Astrocyte (in vitro differentiated cells and primary cell): ENCODE results near the gene SOSTDC1. TPM values are rescaled to one million over a fixed set of nuclear protein-coding genes. Genes with fewer than 3 reads are reported as not detected.
"Not testable (repeated sequence)": the region's sequence is repeated elsewhere in the genome, so short reads cannot be mapped to it uniquely, and the experiment has no call there.

Experiments used
- DNase-seq: peaks from one replicate; pipeline ENCODE4 v3.0.0-alpha.2; 2010; ENCODE audit warnings: low read depth
- FAIRE-seq: peaks from 2 replicates; lab custom pipeline; 2011; peaks lifted over from hg19 to GRCh38; lab: Jason Lieb, UNC
- H2AFZ ChIP-seq: 2 replicates; pipeline ENCODE4 v1.6.0; 2012; ENCODE audit warnings: low read depth, low read length, inconsistent platforms
- H3K27ac ChIP-seq: 2 replicates; pipeline ENCODE4 v1.5.1; 2011; ENCODE audit warnings: low read depth, low read length, inconsistent platforms
- H3K27me3 ChIP-seq: 2 replicates; pipeline ENCODE4 v1.6.0; 2011; ENCODE audit warnings: low read length, inconsistent platforms; ENCODE audit not compliant: insufficient read depth
- H3K36me3 ChIP-seq: 2 replicates; pipeline ENCODE4 v1.5.1; 2011; ENCODE audit warnings: low read length, inconsistent platforms; ENCODE audit not compliant: insufficient read depth
- H3K4me1 ChIP-seq: 2 replicates; pipeline ENCODE4 v1.5.1; 2011; ENCODE audit warnings: low read length, inconsistent platforms; ENCODE audit not compliant: insufficient read depth
- H3K4me2 ChIP-seq: 2 replicates; pipeline ENCODE4 v1.6.0; 2012; ENCODE audit warnings: low read length, inconsistent platforms
- H3K4me3 ChIP-seq: 2 replicates; pipeline ENCODE4 v1.5.1; 2011; ENCODE audit warnings: low read depth, mild to moderate bottlenecking, low read length, inconsistent platforms; ENCODE audit not compliant: insufficient read depth
- H3K79me2 ChIP-seq: 2 replicates; pipeline ENCODE4 v1.6.0; 2012; ENCODE audit warnings: mild to moderate bottlenecking, low read length, inconsistent platforms; ENCODE audit not compliant: insufficient read depth
- H3K9ac ChIP-seq: 2 replicates; pipeline ENCODE4 v1.6.0; 2012; ENCODE audit warnings: mild to moderate bottlenecking, low read length, inconsistent platforms
- H3K9me3 ChIP-seq: 2 replicates; pipeline ENCODE4 v1.5.1; 2012; ENCODE audit warnings: low read depth, mild to moderate bottlenecking, low read length, inconsistent platforms; ENCODE audit not compliant: insufficient read depth
- H4K20me1 ChIP-seq: 2 replicates; pipeline ENCODE4 v1.6.0; 2012; ENCODE audit warnings: low read length, inconsistent platforms; ENCODE audit not compliant: insufficient read depth
- H3K27ac Mint-ChIP-seq: one replicate; pipeline ENCODE4 v1.8.0; 2021; ENCODE audit warnings: mild to moderate bottlenecking, mixed read lengths; ENCODE audit not compliant: unreplicated experiment
- H3K27me3 Mint-ChIP-seq: one replicate; pipeline ENCODE4 v1.8.0; 2021; ENCODE audit warnings: low read depth, mixed read lengths; ENCODE audit not compliant: unreplicated experiment
- H3K36me3 Mint-ChIP-seq: one replicate; pipeline ENCODE4 v1.8.0; 2021; ENCODE audit warnings: low read depth, mixed read lengths; ENCODE audit not compliant: unreplicated experiment
- H3K4me1 Mint-ChIP-seq: one replicate; pipeline ENCODE4 v1.8.0; 2021; ENCODE audit warnings: low read depth, mixed read lengths; ENCODE audit not compliant: unreplicated experiment
- H3K4me3 Mint-ChIP-seq: one replicate; pipeline ENCODE4 v1.8.0; 2021; ENCODE audit warnings: mild to moderate bottlenecking, moderate library complexity, mixed read lengths; ENCODE audit not compliant: unreplicated experiment
- H3K9me3 Mint-ChIP-seq: one replicate; pipeline ENCODE4 v1.8.0; 2021; ENCODE audit warnings: mild to moderate bottlenecking, mixed read lengths; ENCODE audit not compliant: unreplicated experiment
- CTCF ChIP-seq: IDR thresholded peaks from 2 replicates; pipeline ENCODE4 v1.5.1; 2011; ENCODE audit warnings: low read depth, mild to moderate bottlenecking, inconsistent platforms, low read length, moderate library complexity; ENCODE audit not compliant: insufficient read depth
- EZH2 ChIP-seq: IDR thresholded peaks from 2 replicates; pipeline ENCODE4 v1.6.1; 2012; ENCODE audit warnings: mild to moderate bottlenecking, low read length, inconsistent platforms; ENCODE audit not compliant: insufficient read depth
- total RNA-seq: library from RNA; stranded (reverse); gene quantifications from 2 replicates; pipeline ENCODE4 v1.2.1, GENCODE V29; 2021

The SOSTDC1 gene
- total RNA-seq, 1 donor from 2014 or later, result 0.23 TPM

- Histone ChIP-seq H4K20me1 (no peaks in the 10 kb centered on the region), H3K27ac (no peak overlapping the region), H3K79me2 (no peaks in the 10 kb centered on the region), H3K4me2 (no peak overlapping the region), H3K9me3 (no peaks in the 10 kb centered on the region), H3K27me3 (no peaks in the 10 kb centered on the region), H3K9ac (no peak overlapping the region), H2AFZ (no peak overlapping the region), H3K4me1 (no peaks in the 10 kb centered on the region), H3K36me3 (no peaks in the 10 kb centered on the region), H3K4me3 (no peak overlapping the region)
- no peak overlapping the region for H3K4me3 Mint-ChIP-seq
- H3K36me3 Mint-ChIP-seq, result no peaks in the 10 kb centered on the region
- H3K27ac Mint-ChIP-seq, result no peak overlapping the region
- peaks cover 1% of the 10 kb centered on the region for H3K9me3 Mint-ChIP-seq
- no peak for TF ChIP-seq CTCF
- TF ChIP-seq EZH2, result no peak
- H3K27me3 Mint-ChIP-seq, result no peaks in the 10 kb centered on the region
- H3K4me1 Mint-ChIP-seq, result no peaks in the 10 kb centered on the region
- FAIRE-seq, result no peak
- DNase-seq, result no peak
Observed at GRCh38 chr7:16512097-16512496, 46.6 kb upstream of the SOSTDC1 start.

GRCh38 chr7:16511314-16511713 is 45.8 kb upstream of the SOSTDC1 start:
- no peaks in the 10 kb centered on the region for H3K4me1 ChIP-seq
- no peak overlapping the region for H3K4me2 ChIP-seq
- Mint-ChIP-seq H3K4me3 (no peak overlapping the region), H3K4me1 (no peaks in the 10 kb centered on the region), H3K27me3 (no peaks in the 10 kb centered on the region), H3K9me3 (peaks cover 1% of the 10 kb centered on the region), H3K27ac (no peak overlapping the region), H3K36me3 (no peaks in the 10 kb centered on the region)
- no peaks in the 10 kb centered on the region for H3K9me3 ChIP-seq
- H3K9ac ChIP-seq, result no peak overlapping the region
- H4K20me1 ChIP-seq, result no peaks in the 10 kb centered on the region
- TF ChIP-seq EZH2 (no peak), CTCF (no peak)
- H2AFZ ChIP-seq, result no peak overlapping the region
- no peak overlapping the region for H3K4me3 ChIP-seq
- H3K79me2 ChIP-seq, result no peaks in the 10 kb centered on the region
- no peaks in the 10 kb centered on the region for H3K27me3 ChIP-seq
- no peak for DNase-seq
- H3K27ac ChIP-seq, result no peak overlapping the region
- FAIRE-seq, result no peak
- no peaks in the 10 kb centered on the region for H3K36me3 ChIP-seq

GRCh38 chr7:16509829-16510228 is 44.3 kb upstream of the SOSTDC1 start:
- no peak for TF ChIP-seq CTCF
- no peak for TF ChIP-seq EZH2
- Histone ChIP-seq H3K27me3 (no peaks in the 10 kb centered on the region), H3K4me1 (no peaks in the 10 kb centered on the region), H2AFZ (no peak overlapping the region), H3K79me2 (no peaks in the 10 kb centered on the region), H3K36me3 (no peaks in the 10 kb centered on the region), H3K4me2 (no peak overlapping the region), H3K27ac (no peak overlapping the region), H3K4me3 (no peak overlapping the region), H3K9ac (no peak overlapping the region), H4K20me1 (no peaks in the 10 kb centered on the region), H3K9me3 (no peaks in the 10 kb centered on the region)
- H3K36me3 Mint-ChIP-seq, result no peaks in the 10 kb centered on the region
- no peak for FAIRE-seq
- no peak overlapping the region for H3K4me3 Mint-ChIP-seq
- H3K27me3 Mint-ChIP-seq, result no peaks in the 10 kb centered on the region
- DNase-seq, result no peak
- H3K9me3 Mint-ChIP-seq, result peaks cover 1% of the 10 kb centered on the region
- H3K4me1 Mint-ChIP-seq, result peaks cover 1% of the 10 kb centered on the region
- H3K27ac Mint-ChIP-seq, result no peak overlapping the region

GRCh38 chr7:16506422-16506821 is 40.9 kb upstream of the SOSTDC1 start:
- not testable (repeated sequence) for H3K9ac ChIP-seq, FAIRE-seq, H3K27me3 Mint-ChIP-seq, H3K27me3 ChIP-seq, H3K36me3 ChIP-seq, H3K4me2 ChIP-seq, H3K27ac ChIP-seq, H2AFZ ChIP-seq, H3K4me3 Mint-ChIP-seq, H4K20me1 ChIP-seq, H3K4me1 ChIP-seq, H3K36me3 Mint-ChIP-seq, H3K4me3 ChIP-seq, H3K79me2 ChIP-seq, H3K27ac Mint-ChIP-seq, H3K9me3 ChIP-seq, H3K9me3 Mint-ChIP-seq, DNase-seq
- peaks cover 11% of the 10 kb centered on the region for H3K4me1 Mint-ChIP-seq
